IMR-90 (cell line): Measurements from ENCODE around the gene ERVH48-1. TPM values are rescaled to one million over a fixed set of nuclear protein-coding genes. Genes with fewer than 3 reads are reported as not detected.

Experiments used
- ATAC-seq: fragments of 200-7000 bp; cut with Tn5 transposase; 2 replicates; pipeline ENCODE4 v1.9.1; 2020; ENCODE audit warnings: low read depth, mild to moderate bottlenecking, moderate library complexity
- BruUV-seq: library from RNA; stranded (reverse); fragments of 400-500 nt; replicated peaks from 2 replicates; lab custom pipeline; 2021; lab: Mats Ljungman, UMichigan
- CTCF ChIA-PET: fragments of 300-600 bp; formaldehyde crosslinking; extraction: SDS; loops from one replicate; lab custom pipeline; 2021; ENCODE audit warnings: antibody characterized with exemption; lab: Yijun Ruan, JAX
- POLR2A ChIA-PET: fragments of 300-600 bp; sonication (Branson Sonifier 250); formaldehyde crosslinking; loops from one replicate; lab custom pipeline; 2022; ENCODE audit warnings: antibody characterized with exemption; ENCODE audit not compliant: unreplicated experiment; lab: Charles Lee
- DNase-seq: peaks from one replicate; pipeline ENCODE4 v3.0.0; 2013
- H2AFZ ChIP-seq: replicated peaks from 2 replicates; pipeline ENCODE3; 2013; ENCODE audit warnings: low read length, mild to moderate bottlenecking; ENCODE audit not compliant: poor library complexity
- H2AK5ac ChIP-seq: 2 replicates; pipeline ENCODE4 v1.6.1; 2013; ENCODE audit warnings: low read depth, low read length, inconsistent platforms
- H2AK9ac ChIP-seq: replicated peaks from 2 replicates; pipeline ENCODE3; 2013; ENCODE audit warnings: mild to moderate bottlenecking, low read depth, low read length, moderate library complexity; ENCODE audit not compliant: poor library complexity
- H2BK120ac ChIP-seq: 2 replicates; pipeline ENCODE4 v1.6.1; 2013; ENCODE audit warnings: low read depth, low read length, inconsistent platforms
- H2BK15ac ChIP-seq: 3 replicates; pipeline ENCODE4 v1.6.1; 2013; ENCODE audit warnings: low read depth, low read length, inconsistent platforms
- H2BK20ac ChIP-seq: 2 replicates; pipeline ENCODE4 v1.6.1; 2013; ENCODE audit warnings: low read depth, mild to moderate bottlenecking, inconsistent platforms, low read length, moderate library complexity
- H2BK5ac ChIP-seq: 2 replicates; pipeline ENCODE4 v1.6.1; 2013; ENCODE audit warnings: mild to moderate bottlenecking, low read depth, low read length, inconsistent platforms; ENCODE audit not compliant: poor library complexity, severe bottlenecking
- H3K14ac ChIP-seq: replicated peaks from 2 replicates; pipeline ENCODE4 v1.6.1; 2013; ENCODE audit warnings: low read depth, low read length, inconsistent platforms
- H3K18ac ChIP-seq: 2 replicates; pipeline ENCODE4 v1.6.1; 2013; ENCODE audit warnings: low read depth, low read length, control low read depth
- H3K23ac ChIP-seq: 2 replicates; pipeline ENCODE4 v1.6.1; 2013; ENCODE audit warnings: low read depth, low read length, inconsistent platforms
- H3K27ac ChIP-seq: 2 replicates; pipeline ENCODE4 v1.5.1; 2013; ENCODE audit warnings: mild to moderate bottlenecking, control low read depth, low read length; ENCODE audit not compliant: insufficient read depth
- H3K27me3 ChIP-seq: 2 replicates; pipeline ENCODE4 v1.6.1; 2013; ENCODE audit warnings: low read length; ENCODE audit not compliant: control insufficient read depth, insufficient read depth
- H3K36me3 ChIP-seq: 2 replicates; pipeline ENCODE4 v1.6.1; 2013; ENCODE audit warnings: low read length, mixed read lengths; ENCODE audit not compliant: control insufficient read depth, insufficient read depth
- H3K4ac ChIP-seq: 2 replicates; pipeline ENCODE4 v1.6.1; 2013; ENCODE audit warnings: low read depth, low read length, inconsistent platforms
- H3K4me1 ChIP-seq: 2 replicates; pipeline ENCODE4 v1.6.1; 2013; ENCODE audit warnings: low read length, mixed read lengths; ENCODE audit not compliant: control insufficient read depth, insufficient read depth
- H3K4me2 ChIP-seq: 2 replicates; pipeline ENCODE4 v1.6.1; 2013; ENCODE audit warnings: low read depth, mild to moderate bottlenecking, control low read depth, low read length, moderate library complexity
- H3K4me3 ChIP-seq: 2 replicates; pipeline ENCODE4 v1.5.1; 2013; ENCODE audit warnings: low read depth, mild to moderate bottlenecking, control low read depth, low read length, moderate library complexity; ENCODE audit not compliant: insufficient read depth
- H3K56ac ChIP-seq: 2 replicates; pipeline ENCODE4 v1.6.1; 2013; ENCODE audit warnings: low read length, inconsistent platforms; ENCODE audit not compliant: insufficient read depth; ENCODE audit errors: extremely low read depth
- H3K79me1 ChIP-seq, 2 experiments: 2 replicates each; pipeline ENCODE4 v1.6.1; 2013; ENCODE audit warnings: low read length in 2 of 2, inconsistent platforms in 1 of 2, low read depth in 1 of 2
- H3K9ac ChIP-seq: 2 replicates; pipeline ENCODE4 v1.6.1; 2013; ENCODE audit warnings: low read depth, low read length, control low read depth
- H3K9me1 ChIP-seq: 2 replicates; pipeline ENCODE4 v1.6.1; 2013; ENCODE audit warnings: low read length, inconsistent platforms; ENCODE audit not compliant: insufficient read depth
- H3K9me3 ChIP-seq: 2 replicates; pipeline ENCODE4 v1.6.1; 2013; ENCODE audit warnings: low read length; ENCODE audit not compliant: control insufficient read depth, insufficient read depth
- H4K20me1 ChIP-seq: 2 replicates; pipeline ENCODE4 v1.6.1; 2013; ENCODE audit warnings: low read length, inconsistent platforms; ENCODE audit not compliant: insufficient read depth
- H4K5ac ChIP-seq: 2 replicates; pipeline ENCODE4 v1.6.1; 2013; ENCODE audit warnings: mild to moderate bottlenecking, low read depth, low read length, control low read depth
- H4K8ac ChIP-seq, 2 experiments: 2 replicates each; pipeline ENCODE4 v1.6.1; 2013; ENCODE audit warnings: low read depth in 2 of 2, low read length in 2 of 2, control low read depth in 1 of 2, inconsistent platforms in 1 of 2
- H4K91ac ChIP-seq: 2 replicates; pipeline ENCODE4 v1.6.1; 2013; ENCODE audit warnings: low read depth, low read length, inconsistent platforms; ENCODE audit not compliant: insufficient read depth
- BHLHE40 ChIP-seq: fragments of 150-350 bp; IDR thresholded peaks from 2 replicates; pipeline ENCODE4 v1.6.1; 2016; ENCODE audit warnings: mild to moderate bottlenecking, low read depth, low read length
- CEBPB ChIP-seq: IDR thresholded peaks from 2 replicates; pipeline ENCODE4 v1.6.1; 2012; ENCODE audit warnings: low read depth, low read length, improper control_type of control experiment
- CTCF ChIP-seq: conservative IDR thresholded peaks from 2 replicates; pipeline ENCODE4 v1.5.1; 2012; ENCODE audit warnings: mild to moderate bottlenecking, low read depth, low read length, improper control_type of control experiment
- FOS ChIP-seq: fragments of 150-350 bp; IDR thresholded peaks from 2 replicates; pipeline ENCODE4 v1.6.1; 2016; ENCODE audit warnings: low read depth, low read length
- MAFK ChIP-seq: IDR thresholded peaks from 2 replicates; pipeline ENCODE4 v1.6.1; 2012; ENCODE audit warnings: low read depth, low read length, improper control_type of control experiment
- MAZ ChIP-seq: IDR thresholded peaks from 2 replicates; pipeline ENCODE4 v1.6.1; 2012; ENCODE audit warnings: low read depth, mild to moderate bottlenecking, low read length, improper control_type of control experiment, moderate library complexity, borderline replicate concordance
- MXI1 ChIP-seq: IDR thresholded peaks from 2 replicates; pipeline ENCODE4 v1.6.1; 2012; ENCODE audit warnings: low read depth, mild to moderate bottlenecking, low read length, moderate library complexity, borderline replicate concordance
- NFE2L2 ChIP-seq: fragments of 150-350 bp; IDR thresholded peaks from 2 replicates; pipeline ENCODE4 v1.6.1; 2016; ENCODE audit warnings: low read depth, mild to moderate bottlenecking, low read length
- POLR2A ChIP-seq: IDR thresholded peaks from 2 replicates; pipeline ENCODE4 v1.6.1; 2012; ENCODE audit warnings: mild to moderate bottlenecking, low read depth, low read length
- RAD21 ChIP-seq: IDR thresholded peaks from 2 replicates; pipeline ENCODE4 v1.6.1; 2012; ENCODE audit warnings: low read length, improper control_type of control experiment
- RCOR1 ChIP-seq: IDR thresholded peaks from 2 replicates; pipeline ENCODE4 v1.6.1; 2012; ENCODE audit warnings: mild to moderate bottlenecking, low read length, improper control_type of control experiment; ENCODE audit not compliant: insufficient replicate concordance
- RFX5 ChIP-seq: IDR thresholded peaks from 2 replicates; pipeline ENCODE4 v1.8.0; 2012; ENCODE audit warnings: low read depth, mild to moderate bottlenecking, low read length, moderate library complexity
- SMC3 ChIP-seq: fragments of 150-350 bp; IDR thresholded peaks from 2 replicates; pipeline ENCODE4 v1.6.1; 2016; ENCODE audit warnings: low read depth, mild to moderate bottlenecking, antibody characterized with exemption, low read length, moderate library complexity
- USF2 ChIP-seq: fragments of 150-350 bp; IDR thresholded peaks from 2 replicates; pipeline ENCODE4 v1.6.1; 2017; ENCODE audit warnings: mild to moderate bottlenecking, antibody characterized with exemption, low read length, low read depth
- WGBS, 2 experiments: methylation state at CpG; one replicate each; pipeline versions ENCODE4 v1.1.5 to v1.1.7; 2013; ENCODE audit warnings: missing lambda C conversion rate in 2 of 2; ENCODE audit not compliant: insufficient read length in 1 of 2; ENCODE audit errors: extremely low coverage in 2 of 2; 5-methylcytosine and 5-hydroxymethylcytosine counted together
- dilution Hi-C: fragments of 300-500 bp; cut with HindIII; formaldehyde crosslinking; loops from one replicate; pipeline ENCODE4 v1.14.3; 2018; ENCODE audit warnings: low sequenced_read_pairs; ENCODE audit not compliant: unreplicated experiment
- in situ Hi-C: fragments of 300-500 bp; cut with MboI; formaldehyde crosslinking; loops from 3 replicates; pipeline ENCODE4 v1.14.3; 2019; ENCODE audit warnings: low sequenced_read_pairs, inconsistent platforms, mixed read lengths
- intact Hi-C: fragments of 100-400 bp; cut with micrococcal nuclease; formaldehyde crosslinking; loops from 2 replicates; pipeline ENCODE4 v1.10.0; 2022
- polyA plus RNA-seq, 3 experiments: library from polyadenylated mRNA; depleted of rRNA; stranded (reverse); fragments of >200 nt; gene quantifications; 2 replicates each; pipeline ENCODE4 v1.2.3, GENCODE V29; 2012; ENCODE audit warnings: low replicate concordance in 1 of 3
- total RNA-seq: library from RNA; depleted of rRNA; stranded (reverse); fragments of >200 nt; gene quantifications from 2 replicates; pipeline ENCODE4 v1.2.3, GENCODE V29; 2012
- TF ChIP-seq, protein P1 (sequence below): fragments of 150-350 bp; IDR thresholded peaks from 2 replicates; pipeline ENCODE4 v1.6.1; 2016; ENCODE audit warnings: low read depth, mild to moderate bottlenecking, low read length, moderate library complexity, borderline replicate concordance

Gene ERVH48-1
- total and polyA plus RNA-seq, 2 of the 4 experiments (the other 2 are of a cell fraction): under 0.01 TPM; not detected in 1

GRCh38 chr21:42965211-42965560, 39.8 kb upstream of the ERVH48-1 start:
- Histone ChIP-seq H4K91ac (no peak overlapping the region), H3K36me3 (no peaks in the 10 kb centered on the region), H3K27ac (no peak overlapping the region), H3K4me2 (no peak overlapping the region), H3K56ac (no peak overlapping the region), H4K5ac (no peak overlapping the region), H2BK15ac (no peak overlapping the region), H3K9me1 (no peaks in the 10 kb centered on the region), H2AK9ac (no peak overlapping the region), H2AFZ (no peak overlapping the region), H3K23ac (no peak overlapping the region), H4K20me1 (no peaks in the 10 kb centered on the region), H3K27me3 (no peaks in the 10 kb centered on the region), H2BK20ac (no peak overlapping the region), H3K4me1 (no peaks in the 10 kb centered on the region), H3K79me1 (no peaks in the 10 kb centered on the region), H3K4me3 (no peak overlapping the region), H3K9me3 (no peaks in the 10 kb centered on the region), H2BK5ac (no peak overlapping the region), H2BK120ac (no peak overlapping the region), H3K9ac (no peak overlapping the region), H3K4ac (no peak overlapping the region), H2AK5ac (no peak overlapping the region), H4K8ac (no peak overlapping the region), H3K18ac (no peak overlapping the region), H3K14ac (no peak overlapping the region)
- BruUV-seq: no TSS peak
- no peak for ATAC-seq
- in situ Hi-C loops (no loop called here), dilution Hi-C loops (no loop called here), intact Hi-C loops (no loop called here)
- TF ChIP-seq RAD21 (no peak), CEBPB (no peak), POLR2A (no peak), SMC3 (no peak), CTCF (no peak), USF2 (no peak), RFX5 (no peak), FOS (no peak), MAZ (no peak), BHLHE40 (no peak), MXI1 (no peak), NFE2L2 (no peak), MAFK (no peak), RCOR1 (no peak)
- TF ChIP-seq, protein P1, sequence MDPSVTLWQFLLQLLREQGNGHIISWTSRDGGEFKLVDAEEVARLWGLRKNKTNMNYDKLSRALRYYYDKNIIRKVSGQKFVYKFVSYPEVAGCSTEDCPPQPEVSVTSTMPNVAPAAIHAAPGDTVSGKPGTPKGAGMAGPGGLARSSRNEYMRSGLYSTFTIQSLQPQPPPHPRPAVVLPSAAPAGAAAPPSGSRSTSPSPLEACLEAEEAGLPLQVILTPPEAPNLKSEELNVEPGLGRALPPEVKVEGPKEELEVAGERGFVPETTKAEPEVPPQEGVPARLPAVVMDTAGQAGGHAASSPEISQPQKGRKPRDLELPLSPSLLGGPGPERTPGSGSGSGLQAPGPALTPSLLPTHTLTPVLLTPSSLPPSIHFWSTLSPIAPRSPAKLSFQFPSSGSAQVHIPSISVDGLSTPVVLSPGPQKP: no peak
- ChIA-PET POLR2A (no interaction called here), CTCF (no interaction called here)
- WGBS, 2 experiments: 0% methylated on average over 1 of the region's 3 CpGs; no CpG with 5 or more reads in 1 of the 2 experiments
- no peak for DNase-seq
